Choroid plexus epithelial cell (primary cell): ENCODE data around the gene DVL3.

ENCODE experiments used
- DNase-seq: peaks from one replicate; pipeline ENCODE4 v3.0.0-alpha.2; 2010; ENCODE audit warnings: low read depth
- H3K4me3 ChIP-seq: 2 replicates; pipeline ENCODE4 v1.5.1; 2011; ENCODE audit warnings: low read depth, mild to moderate bottlenecking, control low read depth, low read length, moderate library complexity
- CTCF ChIP-seq: conservative IDR thresholded peaks from 2 replicates; pipeline ENCODE4 v1.5.1; 2011; ENCODE audit warnings: low read depth, mild to moderate bottlenecking, control low read depth, inconsistent platforms, low read length, moderate library complexity

DVL3 gene

DNA sequence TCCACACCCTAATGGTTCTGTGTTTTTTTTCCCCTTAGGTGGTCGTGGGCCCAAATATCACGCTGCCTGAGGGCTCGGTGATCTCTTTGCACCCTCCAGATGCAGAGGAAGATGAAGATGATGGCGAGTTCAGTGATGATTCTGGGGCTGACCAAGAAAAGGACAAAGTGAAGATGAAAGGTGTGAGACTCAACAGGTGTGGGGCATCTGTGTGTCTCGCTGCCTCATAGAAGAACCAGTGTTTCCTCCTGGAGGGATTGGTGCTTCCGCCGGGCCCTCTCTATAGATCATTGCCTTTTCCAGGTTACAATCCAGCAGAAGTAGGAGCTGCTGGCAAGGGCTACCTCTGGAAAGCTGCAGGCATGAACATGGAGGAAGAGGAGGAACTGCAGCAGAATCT is 13.0 kb upstream of the DVL3 start:
- TF ChIP-seq CTCF = no peak
- no peak overlapping the region for H3K4me3 ChIP-seq
- DNase-seq = no peak

GRCh38 chr3:184143327-184143726 is 11.8 kb upstream of the DVL3 start:
- no peak for TF ChIP-seq CTCF
- no peak overlapping the region for H3K4me3 ChIP-seq
- DNase-seq = no peak

DNA sequence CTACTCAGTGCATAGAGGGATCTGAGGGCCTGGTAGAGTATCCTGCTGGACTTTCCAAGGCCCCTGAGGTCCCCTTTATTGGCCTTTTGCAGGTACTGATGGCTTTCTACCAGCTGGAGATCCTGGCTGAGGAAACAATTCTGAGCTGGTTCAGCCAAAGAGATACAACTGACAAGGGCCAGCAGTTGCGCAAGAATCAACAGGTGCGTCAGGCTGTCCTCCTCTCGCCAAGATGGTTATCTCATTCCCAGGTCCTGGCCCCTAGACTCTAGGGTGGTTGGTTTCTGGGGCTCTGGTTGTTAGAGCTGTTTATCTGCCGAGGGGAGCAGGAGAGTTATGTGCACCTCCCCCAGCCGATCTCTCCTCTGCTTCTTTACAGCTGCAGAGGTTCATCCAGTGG is 10.7 kb upstream of the DVL3 start:
- DNase-seq = no peak
- no peak for TF ChIP-seq CTCF
- no peak overlapping the region for H3K4me3 ChIP-seq

DNA sequence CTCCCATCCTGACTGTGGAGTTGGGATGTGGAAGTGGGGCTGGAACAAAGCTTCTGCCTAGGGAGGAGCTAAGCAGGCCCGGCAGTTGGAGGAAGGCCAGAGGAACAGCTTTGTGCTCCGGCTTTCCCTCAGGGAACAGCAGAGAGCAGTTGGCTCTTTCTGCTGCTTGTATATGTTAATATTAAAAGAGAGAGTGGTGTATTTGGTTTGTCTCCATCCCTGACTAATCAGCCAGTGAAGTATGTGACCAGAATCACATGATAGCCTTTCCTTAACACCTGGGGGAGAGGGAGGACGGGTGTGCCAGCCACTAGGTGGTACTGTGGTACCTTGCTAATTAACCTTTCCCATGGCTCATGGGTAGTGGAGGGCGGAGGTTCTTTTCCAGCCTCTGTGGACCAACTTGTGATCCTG is 10.1 kb upstream of the DVL3 start:
- peak; percentile 67 for TF ChIP-seq CTCF
- DNase-seq = peak; percentile 78
- H3K4me3 ChIP-seq = no peak overlapping the region

DNA sequence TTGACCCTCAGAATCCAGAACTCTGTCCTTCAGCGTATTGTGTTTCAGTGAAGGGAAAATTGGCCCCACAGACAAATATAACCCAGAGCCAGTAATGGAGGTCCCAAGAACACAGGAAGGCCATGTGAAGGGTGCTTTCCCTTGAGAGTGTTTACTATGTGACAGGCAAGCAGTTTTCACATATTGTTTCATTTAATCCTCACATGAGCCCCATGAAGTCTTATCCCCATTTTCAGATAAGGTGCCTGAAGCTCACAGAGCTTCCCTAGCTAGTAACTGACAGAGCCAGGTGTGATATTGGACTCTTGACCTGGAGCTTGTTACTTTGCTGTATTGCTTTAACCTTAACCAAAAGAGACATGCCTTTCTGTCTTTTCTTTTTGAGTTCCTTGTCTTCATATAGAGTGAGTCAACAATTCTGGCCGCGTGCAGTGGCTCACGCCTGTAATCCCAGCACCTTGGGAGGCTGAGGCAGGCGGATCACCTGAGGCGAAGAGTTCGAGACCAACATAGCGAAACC is 9.4 kb upstream of the DVL3 start:
- no peak for DNase-seq
- TF ChIP-seq CTCF = no peak
- no peak overlapping the region for H3K4me3 ChIP-seq

- TF ChIP-seq CTCF = no peak
- DNase-seq = no peak
- no peak overlapping the region for H3K4me3 ChIP-seq
These were observed 7.1 kb upstream of the DVL3 start for GRCh38 chr3:184148076-184148475.

DNA sequence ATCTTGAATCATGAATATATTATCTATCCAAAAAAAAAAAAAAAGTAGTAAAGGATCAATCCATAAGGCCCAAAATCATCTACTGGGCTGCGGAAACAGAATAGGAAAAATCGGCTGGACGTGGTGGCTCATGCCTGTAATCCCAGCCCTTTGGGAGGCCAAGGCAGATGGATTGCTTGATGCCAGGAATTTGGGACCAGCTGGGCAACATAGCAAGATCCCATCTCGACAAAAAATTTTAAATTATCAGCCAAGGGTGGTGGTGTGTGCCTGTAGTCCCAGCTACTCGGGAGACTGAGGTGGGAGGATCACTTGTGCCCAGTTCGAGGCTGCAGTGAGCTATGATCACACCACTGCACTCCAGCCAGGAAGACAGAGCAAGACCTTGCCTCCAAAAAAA is 6.1 kb upstream of the DVL3 start:
- DNase-seq = no peak
- no peak overlapping the region for H3K4me3 ChIP-seq
- TF ChIP-seq CTCF = no peak
